Activated T-helper 1 cell treated with anti-CD3 and anti-CD28 coated beads, Interleukin-12 subunit alpha, Interleukin-12 subunit beta, Interleukin-2, Interleukin-4 antibody, amounts not matched to agents 30 ng/mL and 10 ng/mL and 1 ng/mL, durations not matched to agents 14 hours and 24 hours and 36 hours (primary cell): Measurements from ENCODE around the gene DDX4. TPM values are rescaled to one million over a fixed set of nuclear protein-coding genes. Genes with fewer than 3 reads are reported as not detected.
"Not testable (repeated sequence)": the region's sequence is repeated elsewhere in the genome, so short reads cannot be mapped to it uniquely, and the experiment has no call there.

ENCODE experiments used
- DNase-seq: peaks from one replicate; pipeline ENCODE4 v3.0.0; 2021; ENCODE audit warnings: low spot score
- H3K27ac Mint-ChIP-seq: one replicate; pipeline ENCODE4 v1.8.0; 2021; ENCODE audit warnings: mild to moderate bottlenecking, mixed read lengths
- H3K27me3 Mint-ChIP-seq: one replicate; pipeline ENCODE4 v1.8.0; 2022; ENCODE audit warnings: mild to moderate bottlenecking, moderate library complexity, mixed read lengths; ENCODE audit not compliant: insufficient read depth
- H3K36me3 Mint-ChIP-seq: one replicate; pipeline ENCODE4 v1.8.0; 2021; ENCODE audit warnings: low read depth, mixed read lengths
- H3K4me1 Mint-ChIP-seq: one replicate; pipeline ENCODE4 v1.8.0; 2021; ENCODE audit warnings: low read depth, mixed read lengths
- H3K4me3 Mint-ChIP-seq: one replicate; pipeline ENCODE4 v1.8.0; 2021; ENCODE audit warnings: mild to moderate bottlenecking, moderate library complexity, mixed read lengths
- H3K9me3 Mint-ChIP-seq: one replicate; pipeline ENCODE4 v1.8.0; 2021; ENCODE audit warnings: mixed read lengths
- intact Hi-C: fragments of 100-400 bp; cut with micrococcal nuclease; formaldehyde crosslinking; loops from one replicate; pipeline ENCODE4 v1.15.1; 2024
- total RNA-seq: library from RNA; stranded (reverse); gene quantifications from 2 replicates; pipeline ENCODE4 v1.2.3, GENCODE V29; 2022

DDX4 gene
- 0.12 TPM in 1 of 2 replicates, not detected in the other for total RNA-seq

DNA sequence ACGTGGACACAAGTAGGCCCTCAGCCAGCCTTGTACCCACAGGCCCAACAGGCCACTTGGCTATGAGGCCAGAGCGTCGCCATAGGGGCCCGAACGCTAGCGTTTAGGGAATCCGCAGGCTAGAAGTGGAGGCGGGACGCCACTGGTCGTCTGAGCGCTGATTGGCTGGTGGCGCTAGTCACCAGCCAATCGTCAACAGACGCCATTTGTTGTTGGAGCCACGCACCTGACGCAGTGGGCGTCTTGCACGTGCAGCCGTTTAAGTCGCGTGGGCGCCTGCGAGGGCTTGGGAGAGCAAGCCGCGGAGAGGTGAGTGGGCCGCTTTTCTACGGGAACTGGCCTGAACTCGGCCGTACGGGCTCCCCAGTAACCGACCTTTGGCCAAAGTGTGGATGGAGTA is at the start of gene DDX4:
Gene DDX4, plus strand, starts transcription at position 269 of the 400 bp plus-strand sequence. CDS start 903 bp downstream, outside the sequence.
- intact Hi-C loops: no loop called here
- H3K4me3 Mint-ChIP-seq: no peak within 1 kb of the TSS

DNA sequence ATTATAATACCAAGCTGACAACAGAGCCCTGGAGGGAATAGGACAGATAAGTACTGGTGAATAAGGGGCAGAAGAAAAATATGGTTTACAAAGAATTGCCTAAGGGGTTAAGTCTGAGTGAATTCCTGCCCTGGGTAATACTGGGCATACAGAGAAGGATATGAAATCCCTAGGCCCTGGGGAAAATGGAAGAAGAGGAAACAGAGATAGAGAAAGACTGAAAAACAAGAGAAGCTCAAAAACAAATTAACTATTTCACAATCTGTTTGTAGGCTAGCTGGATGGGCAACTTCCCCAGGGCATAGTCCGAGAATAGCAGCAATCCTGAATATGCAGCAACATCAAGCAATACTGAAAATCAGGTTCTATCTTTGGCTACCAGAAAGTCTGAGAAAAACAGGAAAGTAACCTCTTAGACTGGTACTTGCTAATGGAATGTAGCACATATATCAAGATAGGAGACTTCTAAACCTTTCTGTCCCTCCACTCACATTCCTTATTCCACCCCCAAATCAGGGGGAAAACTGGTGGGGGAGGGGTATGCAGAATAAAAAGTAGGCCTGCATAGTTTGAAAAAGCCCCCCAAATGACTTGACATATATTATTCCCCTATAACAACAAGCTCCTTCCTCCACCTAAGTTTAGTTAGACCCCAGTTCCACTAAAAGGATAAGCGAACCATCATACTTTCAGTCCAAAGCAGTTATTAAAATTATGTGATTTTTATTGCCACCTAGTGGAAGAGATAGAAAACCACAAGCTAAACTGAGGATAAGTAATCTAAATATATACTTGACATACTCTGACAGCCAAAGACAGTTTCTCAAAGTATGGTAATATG is 46.4 kb upstream of the DDX4 start:
- H3K9me3 Mint-ChIP-seq: no peaks in the 10 kb centered on the region
- peaks cover 11% of the 10 kb centered on the region for H3K4me1 Mint-ChIP-seq
- H3K36me3 Mint-ChIP-seq: peaks cover 3% of the 10 kb centered on the region
- H3K27ac Mint-ChIP-seq: no peak overlapping the region
- no peaks in the 10 kb centered on the region for H3K27me3 Mint-ChIP-seq
- no peak overlapping the region for H3K4me3 Mint-ChIP-seq
- no peak for DNase-seq
- intact Hi-C loops: loop anchor here (1.0 to 5.0 kb wide), 5 partner anchors 157 to 464 kb away; partner anchors contain the start of genes MCIDAS and PLPP1

More for the DNA sequence above, at the start of gene DDX4:
- Mint-ChIP-seq H3K4me1 (no peaks in the 10 kb centered on the region), H3K27me3 (peaks cover 5% of the 10 kb centered on the region), H3K9me3 (no peaks in the 10 kb centered on the region), H3K27ac (no peak within 1 kb of the TSS), H3K36me3 (peaks cover 2% of the 10 kb centered on the region)
- no peak for DNase-seq

DNA sequence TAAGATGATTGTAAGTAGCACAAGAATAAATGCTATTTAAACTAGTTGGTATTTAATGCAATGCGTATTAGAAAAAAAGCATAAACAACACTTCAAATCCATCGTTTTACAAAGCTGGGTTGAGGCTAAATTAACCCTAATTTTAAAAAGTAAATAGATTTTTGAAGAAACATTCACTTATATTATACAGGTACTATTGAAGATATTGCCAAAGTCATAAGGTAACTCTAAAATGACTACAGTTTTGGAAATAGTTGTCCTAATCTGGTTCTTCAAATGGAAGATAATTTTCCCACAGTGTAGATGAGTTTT is 45.8 kb upstream of the DDX4 start:
- no peak overlapping the region for H3K4me3 Mint-ChIP-seq
- H3K27me3 Mint-ChIP-seq: no peaks in the 10 kb centered on the region
- intact Hi-C loops: loop anchor here (5.0 kb wide), 2 partner anchors 270 to 465 kb away; partner anchors contain the start of gene MCIDAS
- no peaks in the 10 kb centered on the region for H3K9me3 Mint-ChIP-seq
- peaks cover 3% of the 10 kb centered on the region for H3K36me3 Mint-ChIP-seq
- H3K4me1 Mint-ChIP-seq: peaks cover 11% of the 10 kb centered on the region
- no peak overlapping the region for H3K27ac Mint-ChIP-seq
- no peak for DNase-seq

DNA sequence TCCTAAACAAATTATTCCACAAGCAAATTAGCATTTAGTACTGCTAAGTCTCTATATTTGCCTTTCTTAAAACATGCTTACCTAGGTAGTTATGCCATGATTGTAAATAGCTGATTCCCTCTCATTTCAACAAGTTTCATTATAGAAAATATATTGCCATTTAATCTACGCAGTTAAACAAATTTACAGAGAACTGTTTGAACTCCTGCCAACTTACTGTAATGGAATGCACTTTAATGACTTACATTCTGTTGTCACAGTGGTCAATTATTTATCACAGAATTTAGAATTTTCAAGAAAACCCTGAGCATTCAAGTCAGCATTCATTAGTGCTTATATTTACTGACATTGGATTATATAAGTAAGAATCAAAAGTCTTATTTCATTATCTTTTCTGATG is 45.4 kb upstream of the DDX4 start:
- Mint-ChIP-seq H3K9me3 (no peaks in the 10 kb centered on the region), H3K4me3 (no peak overlapping the region), H3K27ac (no peak overlapping the region), H3K4me1 (peaks cover 11% of the 10 kb centered on the region), H3K36me3 (peaks cover 3% of the 10 kb centered on the region), H3K27me3 (no peaks in the 10 kb centered on the region)
- no peak for DNase-seq
- intact Hi-C loops: loop anchor here (5.0 kb wide), 2 partner anchors 270 to 465 kb away; partner anchors contain the start of gene MCIDAS

DNA sequence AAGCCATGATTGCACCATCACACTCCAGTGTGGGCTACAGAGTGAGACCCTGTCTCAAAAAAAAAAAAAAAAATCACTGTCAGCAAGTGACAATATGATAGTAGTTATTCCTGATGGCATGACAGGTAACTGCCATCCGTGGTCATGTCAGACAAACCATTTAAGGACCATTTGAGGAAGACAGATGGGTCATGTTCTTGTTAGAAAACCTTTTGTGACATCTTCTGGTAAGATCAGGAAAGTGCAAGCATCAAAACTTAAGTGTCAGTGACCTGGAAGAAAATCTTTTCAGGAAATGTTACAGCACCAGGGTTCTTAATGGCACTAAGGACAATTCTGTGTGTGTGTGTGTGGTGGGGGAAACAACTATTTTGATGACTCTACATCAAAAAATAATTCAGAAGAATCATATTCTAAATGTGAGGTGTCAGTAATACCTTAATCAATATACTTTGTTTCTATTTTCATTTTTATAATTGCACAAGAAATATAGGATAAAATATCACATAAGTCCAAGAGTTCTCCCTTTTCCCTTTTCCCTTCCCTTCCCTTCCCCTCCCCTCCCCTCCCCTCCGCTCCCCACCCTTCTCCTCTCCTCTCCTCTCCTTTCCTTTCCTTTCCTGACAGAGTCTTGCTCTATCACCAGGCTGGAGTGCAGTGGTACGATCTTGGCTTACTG is 43.6 kb upstream of the DDX4 start:
- Mint-ChIP-seq H3K27me3 (no peaks in the 10 kb centered on the region), H3K36me3 (peaks cover 6% of the 10 kb centered on the region), H3K4me3 (no peak overlapping the region), H3K9me3 (no peaks in the 10 kb centered on the region), H3K27ac (no peak overlapping the region), H3K4me1 (peaks cover 15% of the 10 kb centered on the region)
- intact Hi-C loops: loop anchor here (1.0 to 5.0 kb wide), 4 partner anchors 272 to 522 kb away; partner anchors contain the start of gene MCIDAS
- no peak for DNase-seq

- Mint-ChIP-seq H3K36me3 (peaks cover 13% of the 10 kb centered on the region), H3K4me1 (peaks cover 19% of the 10 kb centered on the region)
- H3K9me3 Mint-ChIP-seq, H3K27me3 Mint-ChIP-seq, intact Hi-C loops, H3K27ac Mint-ChIP-seq, H3K4me3 Mint-ChIP-seq, DNase-seq: not testable (repeated sequence)
Measured at GRCh38 chr5:55696704-55697103, 41.2 kb upstream of the DDX4 start.

GRCh38 chr5:55699041-55699688 is 38.7 kb upstream of the DDX4 start:
- peaks cover 16% of the 10 kb centered on the region for H3K36me3 Mint-ChIP-seq
- H3K4me1 Mint-ChIP-seq: peaks cover 20% of the 10 kb centered on the region
- no peak overlapping the region for H3K27ac Mint-ChIP-seq
- no peaks in the 10 kb centered on the region for H3K27me3 Mint-ChIP-seq
- no peaks in the 10 kb centered on the region for H3K9me3 Mint-ChIP-seq
- DNase-seq: no peak
- H3K4me3 Mint-ChIP-seq: no peak overlapping the region
- intact Hi-C loops: no loop called here

DNA sequence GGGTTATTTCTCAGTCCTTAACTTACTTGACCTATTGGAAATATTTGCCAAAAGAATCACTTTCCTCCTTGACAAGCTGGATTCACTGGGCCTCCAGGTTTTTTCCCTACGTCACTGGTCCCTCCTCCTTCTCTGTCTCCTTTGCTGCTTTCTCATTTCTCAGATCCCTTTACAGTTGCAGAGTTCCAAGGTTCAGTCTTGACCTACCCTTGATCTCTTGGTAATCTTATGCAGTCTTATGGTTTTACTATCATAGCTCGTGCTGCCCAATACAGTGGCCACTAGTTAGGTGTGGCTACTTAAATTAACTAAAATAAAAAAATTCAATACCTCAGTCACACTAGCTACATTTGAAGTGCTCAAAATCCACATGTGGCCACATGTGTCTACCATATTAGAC is 37.1 kb upstream of the DDX4 start:
- Mint-ChIP-seq H3K36me3 (peaks cover 15% of the 10 kb centered on the region), H3K27ac (no peak overlapping the region), H3K9me3 (no peaks in the 10 kb centered on the region), H3K4me3 (no peak overlapping the region), H3K4me1 (peaks cover 20% of the 10 kb centered on the region), H3K27me3 (no peaks in the 10 kb centered on the region)
- no peak for DNase-seq
- intact Hi-C loops: no loop called here

GRCh38 chr5:55701462-55702103 is 36.3 kb upstream of the DDX4 start:
- peaks cover 15% of the 10 kb centered on the region for H3K36me3 Mint-ChIP-seq
- no peaks in the 10 kb centered on the region for H3K27me3 Mint-ChIP-seq
- DNase-seq: no peak
- intact Hi-C loops: no loop called here
- H3K4me1 Mint-ChIP-seq: peaks cover 25% of the 10 kb centered on the region
- no peaks in the 10 kb centered on the region for H3K9me3 Mint-ChIP-seq
- H3K27ac Mint-ChIP-seq: no peak overlapping the region
- no peak overlapping the region for H3K4me3 Mint-ChIP-seq

DNA sequence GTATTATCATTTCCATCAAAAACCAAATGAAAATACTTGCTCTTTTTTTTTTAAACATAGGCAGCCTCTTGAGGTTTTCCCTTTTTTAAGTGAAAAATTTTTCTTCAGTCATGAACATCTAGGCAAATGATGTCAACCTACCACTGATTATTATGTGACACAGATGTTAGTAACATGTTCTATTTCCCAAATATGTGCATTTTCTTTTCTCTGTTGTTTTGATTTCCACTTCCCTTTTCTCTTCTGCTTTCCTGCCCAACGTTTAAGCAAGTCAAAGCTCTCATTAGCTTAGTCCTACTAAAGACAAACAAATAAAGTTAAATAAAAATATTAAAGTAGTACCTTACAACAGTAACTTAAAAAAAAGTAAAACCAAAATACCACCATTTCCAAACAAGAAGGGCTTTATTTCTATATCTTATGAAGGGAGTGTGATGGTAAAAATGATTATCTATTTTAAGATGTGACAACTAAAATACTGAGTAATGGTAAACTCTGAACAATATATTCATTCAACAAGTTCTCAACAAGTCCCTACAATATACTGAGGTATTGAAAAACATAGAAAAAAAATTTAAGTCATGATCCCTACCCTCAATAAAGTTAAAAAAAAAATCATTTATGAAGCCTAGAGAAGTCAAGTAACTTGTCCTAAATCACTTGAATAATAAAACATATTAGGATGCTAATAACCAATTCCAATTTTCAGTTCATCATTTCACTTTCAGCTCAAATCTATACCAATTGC is 35.1 kb upstream of the DDX4 start:
- Mint-ChIP-seq H3K4me3 (no peak overlapping the region), H3K27ac (no peak overlapping the region), H3K9me3 (no peaks in the 10 kb centered on the region), H3K27me3 (no peaks in the 10 kb centered on the region), H3K4me1 (peaks cover 32% of the 10 kb centered on the region), H3K36me3 (peaks cover 19% of the 10 kb centered on the region)
- no peak for DNase-seq
- intact Hi-C loops: no loop called here

DNA sequence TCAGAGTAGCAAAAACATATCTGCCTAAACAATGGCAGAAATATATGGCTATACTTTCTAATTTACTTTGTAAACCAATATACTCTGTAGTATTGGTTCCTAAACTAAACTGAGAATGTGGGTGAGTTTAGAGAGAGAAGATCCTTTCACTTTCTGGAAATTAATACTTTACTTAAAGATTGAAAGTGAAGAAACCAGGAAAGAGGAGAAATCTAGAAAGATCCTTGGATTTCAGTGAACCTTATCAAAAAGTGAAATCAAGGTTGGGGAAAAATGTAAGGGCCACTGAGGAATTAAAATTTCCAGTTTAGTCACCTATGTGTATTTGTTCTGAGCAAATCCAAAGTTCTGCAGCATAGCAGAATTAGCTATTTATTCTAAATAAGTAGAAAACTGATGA is 31.6 kb upstream of the DDX4 start:
- Mint-ChIP-seq H3K9me3 (no peaks in the 10 kb centered on the region), H3K36me3 (peaks cover 19% of the 10 kb centered on the region), H3K27ac (no peak overlapping the region), H3K27me3 (no peaks in the 10 kb centered on the region), H3K4me3 (no peak overlapping the region), H3K4me1 (peaks cover 40% of the 10 kb centered on the region)
- DNase-seq: no peak
- intact Hi-C loops: no loop called here

GRCh38 chr5:55708732-55709131 is 29.1 kb upstream of the DDX4 start:
- H3K27me3 Mint-ChIP-seq: no peaks in the 10 kb centered on the region
- H3K36me3 Mint-ChIP-seq: peaks cover 17% of the 10 kb centered on the region
- no peak for DNase-seq
- no peaks in the 10 kb centered on the region for H3K9me3 Mint-ChIP-seq
- H3K4me3 Mint-ChIP-seq: no peak overlapping the region
- intact Hi-C loops: no loop called here
- H3K4me1 Mint-ChIP-seq: peaks cover 46% of the 10 kb centered on the region
- no peak overlapping the region for H3K27ac Mint-ChIP-seq
